ENCODE measurements around the gene C1orf167.

C1orf167 gene

DNA sequence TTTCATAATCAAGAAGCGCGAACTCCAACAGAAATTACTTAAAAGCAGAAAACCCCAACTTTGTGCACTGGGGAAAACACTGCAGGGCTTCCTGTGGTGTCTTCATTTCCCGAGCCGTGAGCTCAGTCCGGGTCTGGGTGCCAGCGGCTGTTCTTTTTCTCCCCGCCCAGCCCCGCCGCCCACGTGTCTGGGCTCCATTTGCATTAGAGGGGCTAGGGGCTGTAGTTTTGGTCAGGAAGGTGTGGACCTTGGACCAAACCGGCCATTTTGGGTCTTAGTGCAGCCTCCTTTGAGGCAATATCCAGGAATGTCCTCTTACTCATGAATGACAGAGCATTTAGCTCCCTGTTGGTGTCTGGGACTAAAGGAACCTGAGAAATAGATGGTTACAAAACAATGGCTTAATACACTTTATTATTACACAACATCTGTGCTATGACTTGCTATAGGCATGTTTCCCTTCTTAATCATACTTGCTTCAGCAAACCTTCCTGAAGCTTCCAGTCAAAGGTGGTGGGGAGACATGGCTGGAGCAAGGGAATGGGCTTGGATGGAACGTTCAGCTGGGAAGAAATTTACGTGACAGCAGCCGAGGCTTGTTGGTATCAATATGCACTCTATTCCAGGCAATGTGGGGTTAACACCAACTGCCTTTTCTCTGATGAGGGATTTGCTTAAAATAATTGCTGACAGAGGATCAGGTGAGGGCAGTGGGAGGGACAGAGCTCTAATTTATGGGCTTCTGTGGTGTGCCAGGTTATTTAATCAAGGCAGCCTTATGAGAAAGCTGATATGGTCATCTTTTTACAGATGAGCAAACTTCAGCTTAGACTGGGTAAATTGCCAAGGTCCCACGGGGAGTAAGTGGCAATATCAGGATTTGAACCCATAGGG, 25.0 kb upstream of the C1orf167 start:
- DNase-seq (ENCODE audit: low read depth), result no peak

GRCh38 chr1:11738096-11738495, 23.9 kb upstream of the C1orf167 start:
- DNase-seq (ENCODE audit: low read depth), result no peak

DNA sequence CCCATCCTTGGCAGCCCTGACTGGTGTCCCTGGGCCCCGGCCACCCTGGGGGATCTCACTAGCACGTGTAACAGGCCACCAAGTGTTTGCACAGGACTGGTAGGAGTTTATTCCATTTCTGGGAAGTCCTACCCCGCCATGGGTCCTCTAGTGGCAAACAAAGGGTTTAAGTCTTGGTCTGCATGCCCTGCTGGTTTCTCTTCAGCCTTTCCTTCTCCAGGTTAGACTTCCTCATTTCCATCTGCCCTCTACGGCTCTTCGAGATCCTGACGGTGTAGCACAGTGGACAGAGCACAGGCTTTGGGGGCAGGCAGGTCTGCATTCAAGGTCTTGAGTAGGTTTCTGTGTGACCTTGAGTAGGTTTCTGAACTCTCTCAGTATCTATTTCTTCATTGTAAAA, 23.2 kb upstream of the C1orf167 start:
- DNase-seq (ENCODE audit: low read depth), result no peak

GRCh38 chr1:11740258-11741192, 21.5 kb upstream of the C1orf167 start:
- no peak for DNase-seq (ENCODE audit: low read depth)

DNA sequence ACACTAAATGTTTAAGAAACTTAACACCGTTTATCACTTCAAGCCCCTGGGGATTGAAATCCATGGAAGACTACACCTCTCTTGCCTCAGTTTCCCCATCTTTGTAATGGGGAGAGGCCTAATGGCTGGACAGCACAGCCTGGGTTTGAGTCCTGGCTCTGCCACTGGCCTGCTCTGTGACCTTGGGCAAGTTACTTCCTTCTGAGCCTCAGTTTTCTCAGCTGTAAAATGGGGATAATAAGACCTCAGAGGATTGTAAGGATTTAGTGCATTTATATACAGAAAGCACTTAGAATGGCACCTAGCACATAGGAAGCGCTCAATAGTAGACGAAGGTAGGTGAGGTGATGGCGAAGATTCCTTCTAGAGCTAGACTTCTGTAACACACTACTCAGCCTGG, 20.5 kb upstream of the C1orf167 start:
- DNase-seq (ENCODE audit: low read depth), result no peak

- DNase-seq (ENCODE audit: low read depth), result no peak
Measured at GRCh38 chr1:11741919-11742558, 20.0 kb upstream of the C1orf167 start.

DNA sequence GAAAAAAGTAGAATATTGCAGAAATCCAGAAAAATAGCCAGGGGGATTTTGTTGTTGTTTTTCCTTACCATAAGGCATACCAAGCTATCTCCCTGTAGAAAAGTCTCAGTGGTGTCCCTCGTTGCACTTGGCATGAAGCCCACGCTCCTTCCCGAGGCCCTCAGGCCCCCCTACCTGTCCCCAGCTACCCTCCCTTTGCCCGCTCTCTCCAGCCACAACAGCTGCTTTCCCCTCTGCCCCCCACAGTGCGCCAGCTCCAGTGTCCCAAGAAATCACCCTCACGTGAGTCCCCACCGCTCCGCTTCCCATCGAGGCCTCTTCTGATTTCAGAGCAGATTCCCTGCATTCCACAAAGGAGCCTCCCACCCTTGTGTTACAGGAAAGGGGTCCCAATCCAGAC, 17.7 kb upstream of the C1orf167 start:
- no peak for DNase-seq (ENCODE audit: low read depth)

GRCh38 chr1:11746092-11746491, 15.9 kb upstream of the C1orf167 start:
- no peak for DNase-seq (ENCODE audit: low read depth)

GRCh38 chr1:11746795-11747487, 15.1 kb upstream of the C1orf167 start:
- DNase-seq (ENCODE audit: low read depth), result no peak

DNA sequence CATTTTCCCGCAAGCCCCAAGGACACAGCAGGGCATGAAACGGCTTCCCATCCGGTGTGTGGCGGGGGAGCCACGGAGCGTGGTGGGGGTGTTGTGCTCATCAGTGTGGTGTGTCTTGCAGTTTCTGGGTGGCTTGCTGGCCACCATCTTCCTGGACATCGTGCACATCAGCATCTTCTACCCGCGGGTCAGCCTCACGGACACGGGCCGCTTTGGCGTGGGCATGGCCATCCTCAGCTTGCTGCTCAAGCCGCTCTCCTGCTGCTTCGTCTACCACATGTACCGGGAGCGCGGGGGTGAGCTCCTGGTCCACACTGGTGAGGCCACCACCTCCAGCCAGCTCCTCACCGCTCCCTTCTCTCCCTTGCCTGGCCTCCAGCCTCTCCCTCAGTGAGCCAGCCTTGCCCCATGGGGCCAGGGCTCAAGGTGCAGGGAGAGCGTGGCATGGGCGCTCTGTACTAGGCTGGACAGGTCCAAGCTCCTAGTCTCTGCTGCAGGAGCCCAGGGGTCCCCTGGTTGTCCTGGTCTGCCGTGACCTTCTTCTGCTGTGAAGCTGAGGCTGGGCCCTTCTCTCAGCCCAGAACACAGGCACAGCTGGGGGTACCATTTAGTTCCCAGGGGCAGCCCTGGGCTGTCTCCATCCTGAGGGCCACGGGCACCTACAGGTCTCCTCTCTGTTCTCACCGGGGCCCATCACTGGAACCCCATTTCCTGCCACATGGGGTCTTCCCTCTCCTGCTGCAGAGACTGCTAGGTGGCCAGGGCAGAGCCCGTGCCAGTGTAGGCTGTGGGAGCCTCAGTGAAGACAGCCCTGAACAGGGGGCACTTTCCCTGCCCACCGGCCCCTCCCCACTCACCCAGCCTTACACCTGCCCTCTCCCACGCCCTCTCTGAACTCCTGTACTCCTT, 13.4 kb upstream of the C1orf167 start:
- no peak for DNase-seq (ENCODE audit: low read depth)

- DNase-seq (ENCODE audit: low read depth), result no peak
Measured at GRCh38 chr1:11749203-11749689, 12.7 kb upstream of the C1orf167 start.

DNA sequence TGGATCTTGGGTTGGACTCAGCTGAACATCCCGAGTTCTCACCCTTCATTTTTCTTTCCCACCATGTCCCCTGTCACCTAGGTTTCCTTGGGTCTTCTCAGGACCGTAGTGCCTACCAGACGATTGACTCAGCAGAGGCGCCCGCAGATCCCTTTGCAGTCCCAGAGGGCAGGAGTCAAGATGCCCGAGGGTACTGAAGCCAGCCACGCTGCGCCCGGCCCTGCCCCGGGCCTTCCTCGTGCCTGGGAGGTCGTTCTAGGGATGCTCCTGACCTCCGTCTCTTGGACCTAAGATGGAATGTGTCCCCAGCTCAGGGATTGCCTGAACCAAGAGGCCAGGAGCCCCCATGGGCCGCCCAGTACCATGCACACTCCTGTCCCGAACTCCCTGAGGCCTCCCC, 12.0 kb upstream of the C1orf167 start:
- no peak for DNase-seq (ENCODE audit: low read depth)

- no peak for DNase-seq (ENCODE audit: low read depth)
Measured at GRCh38 chr1:11751087-11751486, 10.9 kb upstream of the C1orf167 start.

- DNase-seq (ENCODE audit: low read depth), result no peak
Measured at GRCh38 chr1:11752359-11753088, 9.5 kb upstream of the C1orf167 start.

DNA sequence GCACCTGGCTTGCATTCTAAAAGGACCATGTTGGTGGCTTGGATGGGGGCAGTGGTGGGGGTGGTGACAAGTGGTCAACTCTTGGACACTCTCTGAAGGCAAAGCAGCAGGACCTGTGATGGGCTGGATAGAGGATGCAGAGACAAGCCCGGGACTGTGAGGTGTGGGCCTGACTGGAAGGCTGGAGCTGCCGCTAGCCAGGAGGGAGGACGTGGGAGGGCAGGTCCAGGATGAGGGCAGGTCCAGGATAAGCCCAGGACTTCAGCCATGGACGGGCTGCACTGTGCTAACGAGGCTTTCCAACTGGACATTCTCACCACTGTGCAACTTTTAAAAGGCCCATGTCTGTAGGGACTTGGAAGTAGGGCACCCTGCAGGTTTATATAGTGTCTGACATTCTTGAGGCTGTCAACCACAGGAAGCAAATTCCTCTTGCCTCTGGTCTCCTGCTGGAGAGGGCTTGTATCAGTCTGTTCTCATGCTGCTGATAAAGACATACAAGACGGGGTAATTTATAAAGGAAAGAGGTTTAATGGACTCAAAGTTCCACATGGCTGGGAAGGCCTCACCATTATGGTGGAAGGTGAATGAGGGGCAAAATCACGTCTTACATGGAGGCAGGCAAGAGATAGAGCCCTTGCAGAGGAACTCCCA, 8.3 kb upstream of the C1orf167 start:
- no peak for DNase-seq (ENCODE audit: low read depth)

GRCh38 chr1:11757047-11757446, 4.9 kb upstream of the C1orf167 start:
- no peak for DNase-seq (ENCODE audit: low read depth)

DNA sequence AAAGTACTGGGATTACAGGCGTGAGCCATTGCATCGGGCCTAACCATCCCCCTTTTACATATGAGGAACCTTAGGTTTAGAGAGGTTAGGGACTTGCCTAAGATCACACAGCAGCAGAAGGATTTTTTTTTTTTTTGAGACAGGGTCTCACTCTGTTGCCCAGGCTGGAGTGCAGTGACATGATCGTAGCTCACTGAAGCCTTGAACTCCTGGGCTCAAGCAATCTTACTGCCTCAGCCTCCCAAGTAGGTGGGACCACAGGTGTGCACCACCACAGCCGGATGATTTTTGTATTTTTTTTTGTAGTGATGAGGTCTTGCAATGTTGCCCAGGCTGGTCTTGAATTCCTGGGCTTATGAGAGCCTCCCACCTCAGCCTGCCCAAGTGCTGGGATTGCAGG, 2.2 kb upstream of the C1orf167 start:
- no peak for DNase-seq (ENCODE audit: low read depth)

DNA sequence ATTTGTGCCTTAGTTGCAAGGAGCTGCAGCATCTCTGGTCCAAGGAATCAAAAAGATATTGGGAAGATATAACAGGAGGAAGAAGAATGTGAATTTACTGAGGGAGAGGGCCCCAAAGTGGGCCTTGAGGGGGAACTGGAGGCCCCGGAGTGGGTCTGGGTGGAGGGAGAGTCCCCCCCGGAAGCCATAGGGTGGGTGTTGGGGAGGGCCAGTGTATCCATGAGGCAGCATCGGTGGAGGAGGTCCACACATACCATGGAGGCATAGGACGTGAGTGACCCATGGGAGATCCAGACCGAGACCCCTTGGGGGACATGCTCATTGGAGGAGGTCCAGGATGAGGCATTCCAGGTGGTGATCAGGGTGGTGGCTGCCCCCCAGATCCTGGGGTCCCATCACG, 708 bp upstream of the C1orf167 start:
- no peak for DNase-seq (ENCODE audit: low read depth)

DNA sequence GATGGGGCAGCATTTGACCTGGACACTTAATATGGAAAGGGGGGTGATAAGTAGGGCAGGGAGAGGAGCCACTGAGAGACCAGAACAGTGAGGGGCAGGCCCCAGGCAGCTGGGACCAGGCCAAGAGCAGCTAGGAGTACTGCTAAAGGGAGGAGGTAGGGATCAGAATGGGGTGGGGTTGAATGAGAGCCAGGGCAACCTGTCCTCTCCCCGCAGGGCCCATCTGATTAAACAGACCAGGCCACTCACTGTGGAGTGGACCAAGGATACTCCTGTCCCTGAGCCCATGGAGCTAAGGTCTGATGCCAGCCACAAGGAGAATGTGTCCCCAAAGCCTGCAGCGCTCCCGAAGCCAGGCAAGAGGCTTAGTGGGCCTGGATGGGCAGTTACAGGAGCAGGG, 2.1 kb downstream of the C1orf167 start:
- no peak for DNase-seq (ENCODE audit: low read depth)

Measured in GM04504 (cell line).